Measurements from ENCODE around the gene NRF1.

NRF1 gene

DNA sequence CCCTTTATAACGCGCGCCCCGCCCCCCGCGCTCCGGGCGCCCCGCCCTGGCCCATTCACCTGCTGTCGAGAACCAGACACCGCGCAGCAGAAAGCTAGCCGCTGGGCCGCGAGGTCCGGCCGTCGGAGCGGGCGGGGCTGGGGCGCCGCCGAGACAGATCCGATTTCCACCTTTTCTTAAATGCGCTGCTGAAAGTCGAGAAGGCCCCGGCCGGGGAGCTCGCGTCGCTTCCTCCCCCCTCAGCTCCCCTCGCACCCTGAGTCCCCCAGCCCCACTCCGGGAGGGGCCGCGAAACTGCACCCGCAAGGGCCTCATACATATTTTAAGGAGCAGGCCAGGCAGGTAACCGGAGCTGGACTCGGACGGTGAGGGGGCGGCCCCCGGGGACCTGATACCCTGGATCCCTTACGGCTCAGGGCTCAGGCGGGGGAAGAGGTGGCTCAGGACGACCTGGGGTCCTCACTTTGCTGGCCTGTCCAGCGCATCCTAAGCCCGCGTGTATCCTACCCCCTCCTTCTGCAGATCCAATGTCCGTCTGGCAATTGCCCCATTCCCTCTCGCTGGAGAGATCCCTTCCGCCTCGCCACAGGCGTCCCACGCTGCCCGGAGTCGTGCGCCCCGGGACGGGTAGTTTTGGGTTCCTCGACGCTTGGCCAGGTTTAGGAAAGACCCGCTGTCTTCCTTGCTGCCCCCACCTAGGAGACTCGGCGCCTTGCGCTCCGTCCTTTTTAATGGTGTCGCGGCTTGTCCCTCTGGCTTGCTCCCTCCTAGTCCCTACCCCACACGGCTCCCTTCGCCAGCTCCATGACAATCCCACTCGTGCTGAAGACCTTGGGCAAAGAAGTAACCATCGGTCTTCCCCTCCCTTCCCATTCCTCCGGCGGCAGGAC, 170.7 kb downstream of the NRF1 start:
- TF ChIP-seq, protein P1, sequence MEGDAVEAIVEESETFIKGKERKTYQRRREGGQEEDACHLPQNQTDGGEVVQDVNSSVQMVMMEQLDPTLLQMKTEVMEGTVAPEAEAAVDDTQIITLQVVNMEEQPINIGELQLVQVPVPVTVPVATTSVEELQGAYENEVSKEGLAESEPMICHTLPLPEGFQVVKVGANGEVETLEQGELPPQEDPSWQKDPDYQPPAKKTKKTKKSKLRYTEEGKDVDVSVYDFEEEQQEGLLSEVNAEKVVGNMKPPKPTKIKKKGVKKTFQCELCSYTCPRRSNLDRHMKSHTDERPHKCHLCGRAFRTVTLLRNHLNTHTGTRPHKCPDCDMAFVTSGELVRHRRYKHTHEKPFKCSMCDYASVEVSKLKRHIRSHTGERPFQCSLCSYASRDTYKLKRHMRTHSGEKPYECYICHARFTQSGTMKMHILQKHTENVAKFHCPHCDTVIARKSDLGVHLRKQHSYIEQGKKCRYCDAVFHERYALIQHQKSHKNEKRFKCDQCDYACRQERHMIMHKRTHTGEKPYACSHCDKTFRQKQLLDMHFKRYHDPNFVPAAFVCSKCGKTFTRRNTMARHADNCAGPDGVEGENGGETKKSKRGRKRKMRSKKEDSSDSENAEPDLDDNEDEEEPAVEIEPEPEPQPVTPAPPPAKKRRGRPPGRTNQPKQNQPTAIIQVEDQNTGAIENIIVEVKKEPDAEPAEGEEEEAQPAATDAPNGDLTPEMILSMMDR (IDR thresholded peaks at IDR 0.05; ENCODE audit: low read depth, low read length), result no peak
- TF ChIP-seq, protein P2, sequence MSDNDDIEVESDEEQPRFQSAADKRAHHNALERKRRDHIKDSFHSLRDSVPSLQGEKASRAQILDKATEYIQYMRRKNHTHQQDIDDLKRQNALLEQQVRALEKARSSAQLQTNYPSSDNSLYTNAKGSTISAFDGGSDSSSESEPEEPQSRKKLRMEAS (IDR thresholded peaks at IDR 0.05; ENCODE audit: low read depth, low read length), result no peak
- TF ChIP-seq POLR2A (IDR thresholded peaks at IDR 0.05; ENCODE audit: extremely low read depth, insufficient read length), result no peak
- no peak for TF ChIP-seq MYC (IDR thresholded peaks at IDR 0.05; ENCODE audit: low read depth, low read length)
- H3K4me3 ChIP-seq (ENCODE audit: low read depth, low read length), result no peak overlapping the region
- DNase-seq (ENCODE audit: low read depth), result no peak

DNA sequence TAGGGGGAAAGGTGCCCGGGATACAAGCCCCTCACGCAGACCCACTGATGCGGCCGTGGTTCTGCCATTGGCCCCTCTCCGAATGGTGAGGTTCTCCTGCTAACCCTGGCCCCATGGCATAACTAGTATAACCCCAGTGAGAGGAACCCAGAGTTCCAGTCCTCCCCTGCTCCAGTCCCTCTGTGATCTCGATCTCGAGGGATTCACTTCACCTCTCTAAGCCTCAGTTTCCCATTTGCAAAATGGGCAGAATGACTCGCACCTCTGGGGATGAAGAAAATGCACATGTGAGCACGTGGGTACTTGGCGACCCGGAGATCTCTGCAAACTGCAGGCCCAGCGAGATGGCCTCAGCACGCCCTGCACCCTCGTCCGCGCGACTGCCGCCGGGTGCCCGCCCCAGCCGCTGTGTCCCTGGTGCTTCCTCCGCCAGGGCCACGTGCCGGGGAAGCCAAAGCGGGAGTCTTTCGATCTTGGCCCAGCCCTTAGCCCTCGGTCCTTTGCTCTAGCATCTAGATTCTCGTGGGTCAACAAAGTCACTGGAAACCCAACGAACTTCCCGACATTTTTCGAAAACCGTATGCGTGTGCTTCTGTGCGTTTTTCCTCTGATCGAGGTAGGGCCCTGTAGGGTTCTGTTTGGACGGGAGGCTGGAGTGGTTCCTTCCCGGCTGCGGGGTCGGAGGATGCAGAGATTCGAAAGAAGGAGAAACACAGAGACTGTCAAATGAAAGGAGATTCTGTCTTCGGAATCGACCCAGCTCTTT, 171.5 kb downstream of the NRF1 start:
- DNase-seq (ENCODE audit: low read depth), result no peak
- no peak overlapping the region for H3K4me3 ChIP-seq (ENCODE audit: low read depth, low read length)
- TF ChIP-seq POLR2A (IDR thresholded peaks at IDR 0.05; ENCODE audit: extremely low read depth, insufficient read length) (no peak), MYC (IDR thresholded peaks at IDR 0.05; ENCODE audit: low read depth, low read length) (no peak)
- TF ChIP-seq, protein P2 (IDR thresholded peaks at IDR 0.05; ENCODE audit: low read depth, low read length), result no peak
- TF ChIP-seq, protein P1 (IDR thresholded peaks at IDR 0.05; ENCODE audit: low read depth, low read length), result no peak

DNA sequence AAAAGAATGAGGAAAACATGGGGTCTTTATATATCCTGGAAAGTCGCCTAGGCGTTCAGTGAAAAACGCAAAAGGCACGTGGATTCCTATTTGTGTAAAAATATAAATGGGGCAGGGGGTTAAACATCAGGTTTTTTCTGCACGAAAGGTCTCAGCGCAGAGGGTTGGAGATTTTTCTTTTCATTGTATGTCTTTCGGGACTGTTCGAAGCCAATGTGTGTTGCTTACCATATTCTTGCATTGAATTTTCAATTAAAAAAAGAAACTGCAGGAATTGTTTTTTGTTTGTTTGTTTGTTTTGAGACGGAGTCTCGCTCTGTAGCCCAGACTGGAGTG, 172.0 kb downstream of the NRF1 start:
- TF ChIP-seq, protein P2 (IDR thresholded peaks at IDR 0.05; ENCODE audit: low read depth, low read length), result no peak
- no peak for TF ChIP-seq POLR2A (IDR thresholded peaks at IDR 0.05; ENCODE audit: extremely low read depth, insufficient read length)
- TF ChIP-seq MYC (IDR thresholded peaks at IDR 0.05; ENCODE audit: low read depth, low read length), result no peak
- TF ChIP-seq, protein P1 (IDR thresholded peaks at IDR 0.05; ENCODE audit: low read depth, low read length), result no peak
- H3K4me3 ChIP-seq (ENCODE audit: low read depth, low read length), result no peak overlapping the region
- DNase-seq (ENCODE audit: low read depth), result no peak

DNA sequence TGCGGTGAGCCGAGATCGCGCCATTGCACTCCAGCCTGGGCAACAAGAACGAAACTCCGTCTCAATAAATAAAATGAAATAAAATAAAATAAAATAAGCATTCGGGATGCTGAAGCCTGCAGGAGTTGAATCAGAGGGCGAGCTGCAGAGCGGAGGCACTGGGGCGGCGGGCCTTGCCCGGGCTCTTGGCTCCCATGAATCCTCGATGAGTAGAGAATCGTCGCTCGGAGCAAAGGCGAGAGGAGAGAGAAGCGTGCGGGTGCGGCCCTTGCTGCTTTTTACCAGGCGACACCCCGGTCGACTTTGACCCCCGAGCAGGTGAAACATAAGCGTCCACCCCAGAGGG, 172.9 kb downstream of the NRF1 start:
- no peak for DNase-seq (ENCODE audit: low read depth)
- TF ChIP-seq POLR2A (IDR thresholded peaks at IDR 0.05; ENCODE audit: extremely low read depth, insufficient read length), result no peak
- no peak for TF ChIP-seq MYC (IDR thresholded peaks at IDR 0.05; ENCODE audit: low read depth, low read length)
- TF ChIP-seq, protein P1 (IDR thresholded peaks at IDR 0.05; ENCODE audit: low read depth, low read length), result no peak
- TF ChIP-seq, protein P2 (IDR thresholded peaks at IDR 0.05; ENCODE audit: low read depth, low read length), result no peak
- H3K4me3 ChIP-seq (ENCODE audit: low read depth, low read length), result no peak overlapping the region

DNA sequence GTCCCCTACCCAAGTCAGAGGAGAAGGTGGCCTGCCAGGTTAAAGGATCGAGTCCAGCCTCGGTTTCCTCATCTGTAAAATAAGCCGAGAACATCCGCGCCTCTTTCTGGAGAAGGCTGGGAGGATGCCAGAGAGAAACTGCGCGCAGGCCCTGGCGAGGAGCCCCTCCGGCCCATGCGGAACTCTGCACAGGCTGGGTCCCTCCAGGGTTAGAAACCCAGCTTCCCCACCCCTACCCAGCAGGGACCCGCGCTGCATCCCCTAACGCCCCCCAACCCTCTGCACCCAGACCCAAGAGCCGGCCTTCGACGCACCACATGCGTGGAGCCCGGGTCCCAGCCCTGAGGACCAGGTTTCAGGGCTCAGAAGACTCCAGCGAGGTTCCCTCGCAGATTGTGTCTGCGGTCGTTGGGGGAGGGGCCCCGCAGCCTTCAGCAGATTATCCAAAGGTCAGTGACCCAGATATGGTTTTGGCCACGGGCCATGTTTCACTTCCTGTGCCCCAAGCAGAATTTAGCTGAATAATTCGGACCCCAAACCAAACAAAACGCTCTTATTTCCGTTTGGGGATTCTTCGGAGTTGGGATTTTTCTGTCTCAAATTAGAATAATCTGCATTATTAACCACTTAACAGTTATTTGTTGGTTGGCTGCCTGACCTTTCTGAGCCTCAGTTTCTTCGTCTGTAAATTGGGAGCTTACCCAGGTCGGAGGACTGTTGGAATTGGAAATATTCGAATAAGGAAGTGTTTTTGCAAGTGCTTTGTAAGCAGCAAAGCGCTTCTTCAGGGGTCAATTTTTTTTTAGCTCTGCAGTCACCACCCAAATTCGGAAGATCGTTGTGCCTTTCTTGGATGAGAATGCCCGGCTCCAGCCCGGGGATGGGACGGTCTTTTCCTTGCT, 173.5 kb downstream of the NRF1 start:
- TF ChIP-seq, protein P2 (IDR thresholded peaks at IDR 0.05; ENCODE audit: low read depth, low read length), result no peak
- peak overlapping the region; percentile 45 for H3K4me3 ChIP-seq (ENCODE audit: low read depth, low read length)
- DNase-seq (ENCODE audit: low read depth), result peak; percentile 77
